Neural progenitor cell (in vitro differentiated cells): Measurements from ENCODE around the gene MEMO1. TPM values are rescaled to one million over a fixed set of nuclear protein-coding genes. Genes with fewer than 3 reads are reported as not detected.
"Not testable (repeated sequence)": the region's sequence is repeated elsewhere in the genome, so short reads cannot be mapped to it uniquely, and the experiment has no call there.

Experiments used
- DNase-seq: peaks from one replicate; pipeline ENCODE4 v3.0.0-alpha.2; 2016; ENCODE audit warnings: low spot score
- H2AFZ ChIP-seq: fragments of 200-600 bp; sonication (generic); replicated peaks from 2 replicates; pipeline ENCODE4 v1.6.1; 2016; ENCODE audit warnings: antibody characterized with exemption
- H3F3A ChIP-seq: fragments of 200-600 bp; sonication (generic); 2 replicates; pipeline ENCODE4 v1.6.1; 2016; ENCODE audit warnings: antibody characterized with exemption, low read depth
- H3K27ac ChIP-seq: fragments of 200-600 bp; sonication (generic); 2 replicates; pipeline ENCODE4 v1.5.1; 2016; ENCODE audit warnings: mild to moderate bottlenecking
- H3K27me3 ChIP-seq: fragments of 200-600 bp; sonication (generic); 2 replicates; pipeline ENCODE4 v1.6.1; 2016; ENCODE audit warnings: mild to moderate bottlenecking, moderate library complexity
- H3K36me3 ChIP-seq: fragments of 200-600 bp; sonication (generic); 2 replicates; pipeline ENCODE4 v1.5.1; 2016
- H3K4me1 ChIP-seq: fragments of 200-600 bp; sonication (generic); 2 replicates; pipeline ENCODE4 v1.6.1; 2016; ENCODE audit warnings: mixed run types
- H3K4me2 ChIP-seq: fragments of 200-600 bp; sonication (generic); 2 replicates; pipeline ENCODE4 v1.6.1; 2016
- H3K4me3 ChIP-seq: fragments of 200-600 bp; sonication (generic); 2 replicates; pipeline ENCODE4 v1.5.1; 2016
- H3K79me2 ChIP-seq: fragments of 200-600 bp; sonication (generic); 2 replicates; pipeline ENCODE4 v1.6.1; 2016; ENCODE audit warnings: low read depth
- H3K9ac ChIP-seq: fragments of 200-600 bp; sonication (generic); 2 replicates; pipeline ENCODE4 v1.6.1; 2016
- H3K9me3 ChIP-seq: fragments of 200-600 bp; sonication (generic); 2 replicates; pipeline ENCODE4 v1.5.1; 2016; ENCODE audit warnings: low read depth
- H4K20me1 ChIP-seq: fragments of 200-600 bp; sonication (generic); 2 replicates; pipeline ENCODE4 v1.6.1; 2016; ENCODE audit warnings: low read depth
- H3K27ac Mint-ChIP-seq: 3 replicates; pipeline ENCODE4 v1.8.0; 2021; ENCODE audit warnings: mixed read lengths
- H3K27me3 Mint-ChIP-seq: 2 replicates; pipeline ENCODE4 v1.8.0; 2022; ENCODE audit warnings: low read depth, mild to moderate bottlenecking, inconsistent platforms, moderate library complexity, mixed read lengths; ENCODE audit not compliant: insufficient read depth
- H3K36me3 Mint-ChIP-seq: 3 replicates; pipeline ENCODE4 v1.8.0; 2021; ENCODE audit warnings: mixed read lengths
- H3K4me1 Mint-ChIP-seq: 3 replicates; pipeline ENCODE4 v1.8.0; 2021; ENCODE audit warnings: mixed read lengths
- H3K4me3 Mint-ChIP-seq: 3 replicates; pipeline ENCODE4 v1.8.0; 2021; ENCODE audit warnings: mild to moderate bottlenecking, moderate library complexity, mixed read lengths
- H3K9me3 Mint-ChIP-seq: 3 replicates; pipeline ENCODE4 v1.8.0; 2020; ENCODE audit warnings: mixed read lengths
- EZH2 ChIP-seq: fragments of 200-600 bp; sonication (generic); IDR thresholded peaks from 2 replicates; pipeline ENCODE4 v1.6.1; 2017; ENCODE audit warnings: antibody characterized with exemption, mild to moderate bottlenecking, moderate library complexity
- EZH2phosphoT487 ChIP-seq: fragments of 200-600 bp; sonication (generic); IDR thresholded peaks from 2 replicates; pipeline ENCODE4 v1.6.1; 2017; ENCODE audit warnings: antibody characterized with exemption
- total RNA-seq: library from RNA; depleted of rRNA; stranded (reverse); fragments of >200 nt; gene quantifications from 2 replicates; pipeline ENCODE4 v1.2.3, GENCODE V29; 2015; ENCODE audit warnings: low replicate concordance
- TF ChIP-seq, protein P1 (sequence below): fragments of 200-600 bp; sonication (generic); IDR thresholded peaks from 2 replicates; pipeline ENCODE4 v1.5.1; 2017; ENCODE audit warnings: antibody characterized with exemption, mild to moderate bottlenecking

MEMO1 gene
- total RNA-seq, 1 donor from 2014 or later: 25.8 TPM

GRCh38 chr2:31972059-31972458 is 38.7 kb downstream of the MEMO1 start:
- H4K20me1 ChIP-seq: peaks cover 6% of the 10 kb centered on the region

GRCh38 chr2:31969178-31969577 is 41.6 kb downstream of the MEMO1 start:
- Mint-ChIP-seq H3K4me3 (no peak overlapping the region), H3K27ac (no peak overlapping the region), H3K4me1 (peaks cover 7% of the 10 kb centered on the region), H3K36me3 (peaks cover 5% of the 10 kb centered on the region), H3K9me3 (no peaks in the 10 kb centered on the region), H3K27me3 (peaks cover 3% of the 10 kb centered on the region)
- Histone ChIP-seq H3K4me2 (no peak overlapping the region), H3K9me3 (no peaks in the 10 kb centered on the region), H3K4me3 (no peak overlapping the region), H3F3A (no peaks in the 10 kb centered on the region), H3K79me2 (peaks cover 92% of the 10 kb centered on the region), H3K27ac (no peak overlapping the region), H3K4me1 (no peaks in the 10 kb centered on the region), H4K20me1 (peaks cover 6% of the 10 kb centered on the region), H3K9ac (no peak overlapping the region), H3K27me3 (no peaks in the 10 kb centered on the region), H2AFZ (no peak overlapping the region), H3K36me3 (no peaks in the 10 kb centered on the region)
- DNase-seq: no peak
- no peak for TF ChIP-seq EZH2
- TF ChIP-seq, protein P1, sequence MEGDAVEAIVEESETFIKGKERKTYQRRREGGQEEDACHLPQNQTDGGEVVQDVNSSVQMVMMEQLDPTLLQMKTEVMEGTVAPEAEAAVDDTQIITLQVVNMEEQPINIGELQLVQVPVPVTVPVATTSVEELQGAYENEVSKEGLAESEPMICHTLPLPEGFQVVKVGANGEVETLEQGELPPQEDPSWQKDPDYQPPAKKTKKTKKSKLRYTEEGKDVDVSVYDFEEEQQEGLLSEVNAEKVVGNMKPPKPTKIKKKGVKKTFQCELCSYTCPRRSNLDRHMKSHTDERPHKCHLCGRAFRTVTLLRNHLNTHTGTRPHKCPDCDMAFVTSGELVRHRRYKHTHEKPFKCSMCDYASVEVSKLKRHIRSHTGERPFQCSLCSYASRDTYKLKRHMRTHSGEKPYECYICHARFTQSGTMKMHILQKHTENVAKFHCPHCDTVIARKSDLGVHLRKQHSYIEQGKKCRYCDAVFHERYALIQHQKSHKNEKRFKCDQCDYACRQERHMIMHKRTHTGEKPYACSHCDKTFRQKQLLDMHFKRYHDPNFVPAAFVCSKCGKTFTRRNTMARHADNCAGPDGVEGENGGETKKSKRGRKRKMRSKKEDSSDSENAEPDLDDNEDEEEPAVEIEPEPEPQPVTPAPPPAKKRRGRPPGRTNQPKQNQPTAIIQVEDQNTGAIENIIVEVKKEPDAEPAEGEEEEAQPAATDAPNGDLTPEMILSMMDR: no peak
- no peak for TF ChIP-seq EZH2phosphoT487

More at GRCh38 chr2:31972059-31972458, 38.7 kb downstream of the MEMO1 start:
- no peaks in the 10 kb centered on the region for H3K27me3 ChIP-seq
- H3K36me3 ChIP-seq: no peaks in the 10 kb centered on the region
- no peak overlapping the region for H3K4me3 Mint-ChIP-seq
- H3K4me2 ChIP-seq: no peak overlapping the region
- no peaks in the 10 kb centered on the region for H3K4me1 ChIP-seq
- peaks cover 2% of the 10 kb centered on the region for H3K36me3 Mint-ChIP-seq
- H3K9me3 ChIP-seq: no peaks in the 10 kb centered on the region
- H3F3A ChIP-seq: no peaks in the 10 kb centered on the region
- H3K27me3 Mint-ChIP-seq: peaks cover 5% of the 10 kb centered on the region
- no peak for DNase-seq
- H3K4me3 ChIP-seq: no peak overlapping the region
- H3K27ac ChIP-seq: no peak overlapping the region
- H3K9me3 Mint-ChIP-seq: no peaks in the 10 kb centered on the region
- H3K9ac ChIP-seq: no peak overlapping the region
- no peak overlapping the region for H2AFZ ChIP-seq
- H3K4me1 Mint-ChIP-seq: peaks cover 5% of the 10 kb centered on the region
- H3K27ac Mint-ChIP-seq: no peak overlapping the region
- peaks cover 97% of the 10 kb centered on the region for H3K79me2 ChIP-seq
- no peak for TF ChIP-seq EZH2
- TF ChIP-seq, protein P1: no peak
- no peak for TF ChIP-seq EZH2phosphoT487

DNA sequence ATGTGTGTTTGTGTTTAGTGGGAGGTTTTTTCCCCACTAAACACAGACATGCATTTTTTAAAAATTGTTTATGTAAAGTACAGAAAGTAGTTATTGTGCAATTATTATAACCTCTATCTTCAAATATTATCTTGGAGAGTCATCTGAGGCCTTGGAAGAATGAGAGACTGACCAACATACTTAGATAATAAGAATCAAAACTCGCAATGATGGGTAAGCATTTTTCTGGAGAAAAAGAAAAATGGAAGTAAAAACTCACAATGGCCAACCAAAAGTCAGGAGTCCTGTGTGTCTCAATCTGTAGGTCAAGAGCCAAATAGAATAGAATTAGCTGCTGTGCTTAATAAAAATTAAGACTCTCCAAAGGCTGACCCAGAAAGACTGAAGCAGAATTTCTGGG is 43.0 kb downstream of the MEMO1 start:
- H3K4me2 ChIP-seq: no peak overlapping the region
- no peak overlapping the region for H2AFZ ChIP-seq
- H3K79me2 ChIP-seq: peaks cover 92% of the 10 kb centered on the region
- Mint-ChIP-seq H3K9me3 (no peaks in the 10 kb centered on the region), H3K27me3 (peaks cover 3% of the 10 kb centered on the region), H3K27ac (no peak overlapping the region), H3K4me3 (no peak overlapping the region), H3K36me3 (peaks cover 9% of the 10 kb centered on the region), H3K4me1 (peaks cover 7% of the 10 kb centered on the region)
- no peak overlapping the region for H3K27ac ChIP-seq
- H3K4me3 ChIP-seq: no peak overlapping the region
- no peaks in the 10 kb centered on the region for H3F3A ChIP-seq
- no peaks in the 10 kb centered on the region for H3K9me3 ChIP-seq
- H3K36me3 ChIP-seq: no peaks in the 10 kb centered on the region
- H3K4me1 ChIP-seq: no peaks in the 10 kb centered on the region
- TF ChIP-seq EZH2phosphoT487: no peak
- TF ChIP-seq, protein P1: no peak
- no peak for TF ChIP-seq EZH2
- DNase-seq: no peak
- no peak overlapping the region for H3K9ac ChIP-seq
- peaks cover 4% of the 10 kb centered on the region for H4K20me1 ChIP-seq
- H3K27me3 ChIP-seq: no peaks in the 10 kb centered on the region

DNA sequence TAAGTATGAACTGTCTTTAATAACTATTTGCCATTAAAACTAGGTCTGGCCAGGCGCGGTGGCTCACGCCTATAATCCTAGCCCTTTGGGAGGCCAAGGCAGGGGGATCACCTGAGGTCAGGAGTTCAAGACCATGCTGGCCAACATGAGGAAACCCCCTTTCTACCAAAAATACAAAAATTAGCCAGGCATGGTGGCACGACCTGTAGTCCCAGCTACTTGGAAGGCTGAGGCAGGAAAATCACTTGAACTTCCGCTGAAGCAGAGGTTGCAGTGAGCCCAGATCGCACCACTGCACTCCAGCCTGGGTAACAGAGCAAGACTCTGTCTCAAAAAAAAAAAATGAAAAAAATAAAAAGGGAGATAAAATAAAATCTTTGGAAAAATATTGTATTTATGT is 44.4 kb downstream of the MEMO1 start:
- H3F3A ChIP-seq, H3K9me3 ChIP-seq, H3K27me3 ChIP-seq, H3K27ac Mint-ChIP-seq, H3K4me2 ChIP-seq, H2AFZ ChIP-seq, H3K4me3 Mint-ChIP-seq, H3K4me3 ChIP-seq, DNase-seq, H3K4me1 ChIP-seq, H3K27ac ChIP-seq, H3K27me3 Mint-ChIP-seq, H4K20me1 ChIP-seq, H3K9me3 Mint-ChIP-seq, H3K36me3 ChIP-seq, H3K4me1 Mint-ChIP-seq, H3K9ac ChIP-seq: not testable (repeated sequence)
- peaks cover 10% of the 10 kb centered on the region for H3K36me3 Mint-ChIP-seq
- peaks cover 92% of the 10 kb centered on the region for H3K79me2 ChIP-seq
